ENCODE measurements around the gene RASGRF1. TPM values are rescaled to one million over a fixed set of nuclear protein-coding genes. Genes with fewer than 3 reads are reported as not detected.
"Not testable (repeated sequence)": the region's sequence is repeated elsewhere in the genome, so short reads cannot be mapped to it uniquely, and the experiment has no call there.

The RASGRF1 gene
- total RNA-seq, 2 experiments from 2014 or later, result not detected

GRCh38 chr15:79117442-79118204 lies 27.0 kb upstream of the RASGRF1 start:
- no peak for DNase-seq
- no peak overlapping the region for H3K27ac Mint-ChIP-seq
- ChIA-PET POLR2A (no interaction called here), CTCF (interaction anchor here (1.5 to 1.6 kb wide), 2 partner anchors 11 to 22 kb away, joined by 3 to 4 read pairs; no protein-coding TSS in a partner anchor)
- no peaks in the 10 kb centered on the region for H3K4me1 Mint-ChIP-seq
- no peaks in the 10 kb centered on the region for H3K9me3 Mint-ChIP-seq
- no peak overlapping the region for H3K4me3 Mint-ChIP-seq
- H3K36me3 Mint-ChIP-seq (ENCODE audit: low read depth), result no peaks in the 10 kb centered on the region
- H3K27me3 Mint-ChIP-seq, result peaks cover 2% of the 10 kb centered on the region

GRCh38 chr15:79116771-79117170 lies 26.2 kb upstream of the RASGRF1 start:
- CTCF ChIA-PET, result no interaction called here
- Mint-ChIP-seq H3K4me3 (no peak overlapping the region), H3K9me3 (no peaks in the 10 kb centered on the region), H3K27me3 (peaks cover 7% of the 10 kb centered on the region), H3K36me3 (ENCODE audit: low read depth) (no peaks in the 10 kb centered on the region), H3K4me1 (no peaks in the 10 kb centered on the region), H3K27ac (no peak overlapping the region)
- POLR2A ChIA-PET, result no interaction called here
- DNase-seq, result no peak

GRCh38 chr15:79115986-79116665 lies 25.5 kb upstream of the RASGRF1 start:
- Mint-ChIP-seq H3K4me1 (no peaks in the 10 kb centered on the region), H3K9me3 (no peaks in the 10 kb centered on the region), H3K4me3 (no peak overlapping the region), H3K27ac (no peak overlapping the region), H3K27me3 (peaks cover 7% of the 10 kb centered on the region), H3K36me3 (ENCODE audit: low read depth) (no peaks in the 10 kb centered on the region)
- no peak for DNase-seq
- ChIA-PET POLR2A (no interaction called here), CTCF (no interaction called here)

- DNase-seq, result no peak
- H3K4me3 Mint-ChIP-seq, result no peak overlapping the region
- no peaks in the 10 kb centered on the region for H3K9me3 Mint-ChIP-seq
- CTCF ChIA-PET, result interaction anchor here (0.8 kb wide), 1 partner anchor 70 kb away, joined by 4 read pairs; no protein-coding TSS in a partner anchor
- no peaks in the 10 kb centered on the region for H3K36me3 Mint-ChIP-seq (ENCODE audit: low read depth)
- H3K27ac Mint-ChIP-seq, result no peak overlapping the region
- peaks cover 22% of the 10 kb centered on the region for H3K27me3 Mint-ChIP-seq
- POLR2A ChIA-PET, result no interaction called here
- H3K4me1 Mint-ChIP-seq, result no peaks in the 10 kb centered on the region
Observed at GRCh38 chr15:79113831-79114230, 23.3 kb upstream of the RASGRF1 start.

DNA sequence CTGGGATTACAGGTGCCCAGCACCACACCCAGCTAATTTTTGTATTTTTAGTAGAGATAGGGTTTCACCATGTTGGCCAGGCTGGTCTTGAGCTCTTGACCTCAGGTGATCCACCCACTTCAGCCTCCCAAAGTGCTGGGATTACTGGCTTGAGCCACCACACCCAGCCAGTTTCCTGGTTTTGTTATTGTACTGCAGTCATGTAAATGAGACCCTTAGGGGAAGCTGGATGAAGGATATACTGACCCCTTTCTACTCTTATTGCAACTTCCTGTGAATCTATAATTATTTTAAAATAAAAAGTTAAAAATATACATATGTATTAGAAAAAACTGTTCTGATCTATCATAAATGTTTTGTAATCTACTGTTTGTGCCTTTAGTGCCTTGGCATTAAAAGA lies 20.8 kb upstream of the RASGRF1 start:
- H3K27me3 Mint-ChIP-seq, result peaks cover 38% of the 10 kb centered on the region
- H3K27ac Mint-ChIP-seq; H3K9me3 Mint-ChIP-seq; H3K36me3 Mint-ChIP-seq (ENCODE audit: low read depth); H3K4me3 Mint-ChIP-seq; DNase-seq; H3K4me1 Mint-ChIP-seq; CTCF ChIA-PET; POLR2A ChIA-PET: not testable (repeated sequence)

DNA sequence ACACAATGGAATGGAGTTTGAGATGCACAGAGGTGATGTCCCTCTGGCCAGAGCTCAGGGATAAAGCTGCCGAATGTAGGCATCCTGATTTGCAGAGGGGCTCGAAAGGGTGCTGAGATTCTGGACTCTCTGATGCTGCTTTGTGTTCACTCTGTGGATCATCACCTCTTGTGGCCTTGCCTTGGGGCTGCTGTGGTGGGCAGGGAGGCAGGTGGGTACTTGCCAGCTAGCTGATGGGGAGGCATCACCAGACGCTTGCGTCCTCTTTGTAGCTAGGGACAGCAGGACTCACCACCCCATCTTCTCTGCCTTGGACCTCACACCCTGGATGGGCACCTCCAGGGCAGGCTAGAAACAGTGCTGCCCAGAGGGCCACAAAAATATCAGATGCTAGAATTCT lies 14.6 kb upstream of the RASGRF1 start:
- ChIA-PET CTCF (no interaction called here), POLR2A (no interaction called here)
- H3K9me3 Mint-ChIP-seq, result no peaks in the 10 kb centered on the region
- no peak for DNase-seq
- no peak overlapping the region for H3K4me3 Mint-ChIP-seq
- H3K27ac Mint-ChIP-seq, result no peak overlapping the region
- peaks cover 34% of the 10 kb centered on the region for H3K27me3 Mint-ChIP-seq
- H3K4me1 Mint-ChIP-seq, result no peaks in the 10 kb centered on the region
- H3K36me3 Mint-ChIP-seq (ENCODE audit: low read depth), result no peaks in the 10 kb centered on the region

DNA sequence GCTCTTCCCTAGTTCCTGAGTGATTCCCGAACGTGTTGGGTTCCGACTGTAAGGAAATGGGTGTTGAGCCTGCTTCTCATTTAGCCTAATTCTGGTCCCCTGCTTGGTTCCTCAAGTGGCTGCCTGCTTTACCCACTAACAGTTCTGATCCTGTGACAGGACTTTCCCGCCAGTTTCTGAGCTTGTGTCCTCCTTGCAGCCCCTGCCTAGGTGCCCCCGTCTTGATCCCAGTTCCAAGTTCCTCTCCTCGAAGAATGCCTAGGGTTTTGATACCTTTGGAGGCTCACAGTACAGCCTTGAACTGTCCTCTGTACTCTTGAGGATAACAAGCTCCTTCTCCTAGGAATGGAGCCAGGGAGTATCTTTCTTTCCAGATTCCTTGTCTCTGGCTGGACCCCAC lies 12.0 kb upstream of the RASGRF1 start:
- Mint-ChIP-seq H3K27ac (no peak overlapping the region), H3K36me3 (ENCODE audit: low read depth) (no peaks in the 10 kb centered on the region), H3K4me1 (no peaks in the 10 kb centered on the region), H3K9me3 (no peaks in the 10 kb centered on the region), H3K27me3 (peaks cover 26% of the 10 kb centered on the region), H3K4me3 (no peak overlapping the region)
- POLR2A ChIA-PET, result no interaction called here
- DNase-seq, result no peak
- CTCF ChIA-PET, result no interaction called here

DNA sequence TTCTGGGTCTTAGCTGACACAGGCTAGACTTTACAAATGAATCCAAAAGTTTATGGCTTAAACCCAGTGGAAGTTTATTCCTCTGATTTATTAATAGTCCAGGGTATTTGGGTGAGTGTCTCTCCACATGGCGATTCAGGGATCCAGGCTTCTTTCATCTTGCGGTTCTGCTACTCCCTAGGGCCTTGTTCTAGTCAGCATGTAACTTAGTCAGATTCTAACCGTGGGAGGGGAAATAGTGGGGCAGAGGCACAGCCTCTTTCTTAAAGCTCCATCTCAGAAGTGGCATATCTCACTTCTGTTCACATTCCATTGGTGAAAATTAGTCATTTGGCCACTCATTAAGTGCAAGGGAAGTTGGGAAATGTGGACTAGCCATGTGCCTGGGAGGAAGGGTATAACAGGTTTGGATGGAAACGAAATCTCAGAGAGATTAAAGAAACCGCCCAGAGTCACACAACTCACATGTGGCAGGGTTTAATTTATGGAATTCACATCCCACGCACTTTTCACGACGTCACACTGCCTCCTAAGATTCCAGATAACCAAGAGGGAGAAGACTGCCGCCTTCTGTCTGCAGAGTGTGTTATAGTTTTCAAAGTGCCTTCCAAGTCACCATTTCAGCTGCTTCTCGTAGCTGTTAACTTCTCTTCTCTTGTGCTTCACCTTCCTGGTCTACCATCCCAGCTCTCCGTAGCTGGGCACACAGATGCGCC lies 11.4 kb upstream of the RASGRF1 start:
- H3K9me3 Mint-ChIP-seq, result no peaks in the 10 kb centered on the region
- ChIA-PET CTCF (no interaction called here), POLR2A (no interaction called here)
- no peaks in the 10 kb centered on the region for H3K36me3 Mint-ChIP-seq (ENCODE audit: low read depth)
- H3K27me3 Mint-ChIP-seq, result peaks cover 25% of the 10 kb centered on the region
- no peaks in the 10 kb centered on the region for H3K4me1 Mint-ChIP-seq
- H3K4me3 Mint-ChIP-seq, result no peak overlapping the region
- no peak for DNase-seq
- H3K27ac Mint-ChIP-seq, result no peak overlapping the region

DNA sequence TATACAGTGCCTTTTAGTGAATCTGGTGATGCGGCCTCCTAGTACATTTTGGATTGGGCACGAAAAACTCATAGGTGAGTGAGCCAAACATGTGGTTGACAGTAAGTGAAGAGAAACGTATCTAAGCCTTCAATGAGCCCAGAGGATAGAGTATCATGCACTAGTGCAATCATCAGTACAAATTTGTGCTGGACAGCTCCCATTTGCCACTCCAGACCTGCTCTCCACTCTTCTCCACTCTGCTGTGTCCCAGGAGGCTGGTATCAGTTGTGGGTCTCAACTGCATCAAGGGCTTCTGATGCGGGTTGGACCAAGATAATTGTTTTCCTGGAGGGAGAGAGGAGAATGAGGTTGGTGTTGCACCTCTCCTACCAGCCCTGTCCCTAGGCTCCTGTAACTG lies 9.1 kb upstream of the RASGRF1 start:
- H3K27me3 Mint-ChIP-seq, result peaks cover 21% of the 10 kb centered on the region
- no peak overlapping the region for H3K27ac Mint-ChIP-seq
- no peak for DNase-seq
- no peaks in the 10 kb centered on the region for H3K4me1 Mint-ChIP-seq
- ChIA-PET POLR2A (no interaction called here), CTCF (interaction anchor here (1.3 kb wide), 1 partner anchor 18 kb away, joined by 3 read pairs; no protein-coding TSS in a partner anchor)
- H3K4me3 Mint-ChIP-seq, result no peak overlapping the region
- no peaks in the 10 kb centered on the region for H3K36me3 Mint-ChIP-seq (ENCODE audit: low read depth)
- no peaks in the 10 kb centered on the region for H3K9me3 Mint-ChIP-seq

- Mint-ChIP-seq H3K27ac (no peak overlapping the region), H3K27me3 (peaks cover 52% of the 10 kb centered on the region), H3K9me3 (no peaks in the 10 kb centered on the region), H3K36me3 (ENCODE audit: low read depth) (no peaks in the 10 kb centered on the region), H3K4me3 (no peak overlapping the region), H3K4me1 (no peaks in the 10 kb centered on the region)
- ChIA-PET CTCF (interaction anchor here (1.0 kb wide), 1 partner anchor 13 kb away, joined by 3 read pairs; no protein-coding TSS in a partner anchor), POLR2A (no interaction called here)
- no peak for DNase-seq
Observed at GRCh38 chr15:79094611-79095021, 4.0 kb upstream of the RASGRF1 start.

DNA sequence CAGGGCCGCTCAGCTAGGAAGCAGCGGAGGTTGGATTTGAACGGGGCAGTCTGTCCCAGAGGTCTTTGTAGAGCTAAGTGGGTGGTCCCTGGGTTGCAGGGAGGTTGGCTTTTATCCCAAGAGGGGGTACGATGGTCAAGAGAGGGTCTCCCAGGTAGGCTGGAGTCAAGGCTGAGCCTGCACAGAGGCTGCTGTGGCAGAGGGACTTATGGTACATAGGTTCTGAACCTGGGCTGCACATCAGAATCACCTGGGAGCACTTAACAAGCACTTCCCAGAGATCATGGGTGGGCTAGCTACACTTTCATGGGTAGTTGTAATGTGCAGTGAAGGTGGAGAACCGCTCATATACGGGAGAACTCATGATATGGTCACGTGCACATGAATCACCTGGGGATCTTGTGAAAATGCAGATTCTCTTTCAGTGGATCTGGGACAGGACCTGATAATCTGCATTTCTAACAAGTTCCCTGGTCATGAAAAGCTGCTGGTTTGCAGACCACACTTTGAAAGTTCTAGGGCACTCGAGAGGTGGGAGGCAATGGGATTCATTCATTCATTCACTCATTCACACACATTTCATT lies 2.9 kb upstream of the RASGRF1 start:
- Mint-ChIP-seq H3K27ac (no peak overlapping the region), H3K4me3 (no peak overlapping the region), H3K36me3 (ENCODE audit: low read depth) (no peaks in the 10 kb centered on the region), H3K27me3 (peaks cover 59% of the 10 kb centered on the region), H3K9me3 (no peaks in the 10 kb centered on the region), H3K4me1 (no peaks in the 10 kb centered on the region)
- POLR2A ChIA-PET, result no interaction called here
- CTCF ChIA-PET, result no interaction called here
- DNase-seq, result no peak

GRCh38 chr15:79092382-79092781 lies 1.8 kb upstream of the RASGRF1 start:
- no peak overlapping the region for H3K27ac Mint-ChIP-seq
- POLR2A ChIA-PET, result no interaction called here
- H3K9me3 Mint-ChIP-seq, result no peaks in the 10 kb centered on the region
- H3K4me3 Mint-ChIP-seq, result no peak overlapping the region
- CTCF ChIA-PET, result no interaction called here
- H3K36me3 Mint-ChIP-seq (ENCODE audit: low read depth), result no peaks in the 10 kb centered on the region
- H3K4me1 Mint-ChIP-seq, result no peaks in the 10 kb centered on the region
- no peak for DNase-seq
- peaks cover 61% of the 10 kb centered on the region for H3K27me3 Mint-ChIP-seq

Data from activated CD4-positive, alpha-beta T cell treated with anti-CD3 and anti-CD28 coated beads, Interleukin-2, amount 10 ng/mL, durations not matched to agents 7 days and 5 days (primary cell).